Adrenal gland (tissue), 12 donors: ENCODE results near the gene ZNG1B. TPM values are rescaled to one million over a fixed set of nuclear protein-coding genes. Genes with fewer than 3 reads are reported as not detected.
"Not testable (repeated sequence)": the region's sequence is repeated elsewhere in the genome, so short reads cannot be mapped to it uniquely, and the experiment has no call there.

Experiments used
- DNase-seq, 7 donors: peaks; one replicate each; pipeline ENCODE4 v3.0.0-alpha.2; 2019 to 2020
- H3K27ac ChIP-seq, 5 donors: fragments of 200-600 bp; sonication (generic) in 4 of 5; 1 replicate in 3 of 5; 2 replicates in 2 of 5; pipeline versions ENCODE4 v1.5.1 to v1.8.0; 2016 to 2020; ENCODE audit warnings: mild to moderate bottlenecking in 1 of 5
- H3K27me3 ChIP-seq: fragments of 200-600 bp; 2 replicates; pipeline ENCODE4 v1.8.0; 2021
- H3K36me3 ChIP-seq, 2 donors: fragments of 200-600 bp; replicated peaks in 1 of 2; 1 replicate in 1 of 2; 2 replicates in 1 of 2; pipeline versions ENCODE4 v1.5.1 to v1.8.0; 2018 to 2022
- H3K4me1 ChIP-seq, 2 donors: fragments of 200-600 bp; replicated peaks in 1 of 2; 1 replicate in 1 of 2; 2 replicates in 1 of 2; pipeline versions ENCODE4 v1.5.1 to v1.8.0; 2018 to 2021
- H3K4me3 ChIP-seq, 4 donors: fragments of 200-600 bp; sonication (generic) in 3 of 4; one replicate each; pipeline ENCODE4 v1.5.1; 2016 to 2018
- H3K9me3 ChIP-seq, 3 donors: fragments of 200-600 bp; sonication (generic) in 1 of 3; replicated peaks in 1 of 3; 1 replicate in 2 of 3; 2 replicates in 1 of 3; pipeline versions ENCODE4 v1.5.1 to v1.8.0; 2016 to 2021
- WGBS, 4 donors: extraction: QIAGEN DNeasy Blood & Tissue Kit in 2 of 4; methylation state at CpG; one replicate each; pipeline versions ENCODE4 v1.1.5 to v1.1.7; 2013 to 2017; 5-methylcytosine and 5-hydroxymethylcytosine counted together
- intact Hi-C, 2 donors: fragments of 100-400 bp; cut with DNase I; formaldehyde crosslinking; loops; one replicate each; pipeline versions ENCODE4 v1.14.1 to v1.15.0; 2022 to 2023
- polyA plus RNA-seq, 3 donors: library from polyadenylated mRNA; stranded (reverse); fragments of 200-250 nt in 2 of 3; fragments of 350-450 nt in 1 of 3; fragmentation: Illumina TruSeq in 1 of 3; extraction: RNeasy Lipid Tissue Mini Kit (QIAGEN cat#74804) in 1 of 3; gene quantifications; one replicate each; pipeline ENCODE4 v1.2.3, GENCODE V29; 2013 to 2014
- total RNA-seq, 9 donors: library from RNA; depleted of rRNA in 4 of 9; stranded (reverse); fragments of >200 nt in 4 of 9; fragments of 120-200 nt in 1 of 9; fragmentation: NEBNext Ultra II Directional in 1 of 9; extraction: Animal tissue kit (Norgen Biotek cat#: 25700) in 1 of 9; gene quantifications; one replicate each; pipeline versions ENCODE4 v1.1.0 to v1.2.4, GENCODE V29; 2013 to 2023
- donor health status: healthy with polysubstance abuse.
- donor health status: Bipolar disorder and iron deficiency.
- donor health status: DM: yes; HTN: yes; CAD: no.
- donor health status: DM: no; HTN: no; CAD: no.
- donor health status: DM: no; HTN: no; CAD: no.
- donor health status: DM: yes; HTN: yes; CAD: no.

The ZNG1B gene
- total and polyA plus RNA-seq, 12 donors, result 12.4 to 85.1 (median 39.4) TPM

DNA sequence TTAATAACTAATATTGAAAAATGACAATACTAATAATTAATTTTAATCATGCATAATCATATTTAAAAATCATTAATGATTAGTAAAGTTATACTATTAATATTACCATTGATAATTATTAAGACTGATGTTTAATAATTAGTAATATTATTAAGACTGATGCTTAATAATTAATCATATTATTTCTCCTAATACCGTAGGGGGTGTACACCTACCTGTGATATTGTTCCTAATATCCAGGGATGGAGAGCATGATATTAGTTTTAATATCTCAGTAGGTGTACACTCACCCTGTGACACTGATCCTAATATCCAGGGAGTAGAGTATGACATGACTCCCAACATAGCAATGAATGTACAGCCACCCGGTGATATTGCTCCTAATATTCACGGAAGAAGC lies 73.4 kb downstream of the ZNG1B start:
- H3K9me3 ChIP-seq, H3K27me3 ChIP-seq, DNase-seq, H3K36me3 ChIP-seq, H3K4me3 ChIP-seq, H3K27ac ChIP-seq, intact Hi-C loops, H3K4me1 ChIP-seq: not testable (repeated sequence)
- WGBS, 4 donors, result 47 to 96% (median 90%) methylated on average over 2 to 3 of the region's 3 CpGs; no CpG with 5 or more reads in 1 of the 4 donors

DNA sequence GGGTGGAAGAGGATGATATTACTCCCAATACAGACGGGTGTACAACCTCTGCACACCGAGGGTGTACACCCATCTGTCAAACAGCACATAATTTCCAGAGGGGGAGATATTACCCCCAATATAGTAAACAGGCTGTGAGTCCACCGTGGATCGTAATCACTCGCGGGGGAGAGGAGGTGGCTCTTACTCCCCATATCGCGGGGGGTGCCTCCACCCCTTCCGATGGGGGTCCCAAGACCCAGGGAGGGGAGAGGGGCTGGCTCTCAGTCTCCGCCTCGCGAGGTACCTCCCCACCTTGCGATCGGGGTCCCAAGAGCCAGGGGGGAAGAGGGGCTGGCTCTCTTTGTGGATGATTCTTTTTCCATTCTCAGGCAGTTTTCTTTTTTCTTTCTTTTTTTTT lies 74.4 kb downstream of the ZNG1B start:
- DNase-seq, intact Hi-C loops, H3K4me3 ChIP-seq, H3K27ac ChIP-seq, H3K9me3 ChIP-seq, H3K36me3 ChIP-seq, H3K27me3 ChIP-seq, H3K4me1 ChIP-seq: not testable (repeated sequence)
- WGBS, 4 donors, result 69 to 85% (median 73%) methylated on average over 8 to 14 of the region's 14 CpGs

DNA sequence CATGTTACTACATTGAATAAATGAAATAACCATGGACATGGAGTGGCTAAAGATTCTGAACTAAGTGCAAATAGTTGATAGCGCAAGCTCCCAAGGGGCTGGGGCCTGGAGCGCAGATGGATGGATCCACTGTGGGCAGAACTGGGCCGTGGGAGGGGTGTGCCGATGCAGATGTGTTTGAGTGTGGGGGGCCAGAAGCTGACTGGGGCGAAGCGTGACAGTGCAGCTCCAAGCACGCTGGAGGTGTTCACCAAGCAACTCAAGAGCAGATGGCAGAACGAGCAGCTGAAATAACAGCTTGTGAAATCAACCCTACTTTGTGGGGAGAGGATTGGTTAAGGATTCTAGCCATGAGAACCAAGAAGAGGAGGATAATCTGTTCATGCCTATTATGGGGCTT lies 78.0 kb downstream of the ZNG1B start:
- H3K36me3 ChIP-seq, H3K27ac ChIP-seq, DNase-seq, H3K27me3 ChIP-seq, intact Hi-C loops, H3K4me3 ChIP-seq, H3K9me3 ChIP-seq, H3K4me1 ChIP-seq: not testable (repeated sequence)
- 80 to 87% (median 85%) methylated on average over 3 to 8 of the region's 8 CpGs for WGBS, 4 donors

DNA sequence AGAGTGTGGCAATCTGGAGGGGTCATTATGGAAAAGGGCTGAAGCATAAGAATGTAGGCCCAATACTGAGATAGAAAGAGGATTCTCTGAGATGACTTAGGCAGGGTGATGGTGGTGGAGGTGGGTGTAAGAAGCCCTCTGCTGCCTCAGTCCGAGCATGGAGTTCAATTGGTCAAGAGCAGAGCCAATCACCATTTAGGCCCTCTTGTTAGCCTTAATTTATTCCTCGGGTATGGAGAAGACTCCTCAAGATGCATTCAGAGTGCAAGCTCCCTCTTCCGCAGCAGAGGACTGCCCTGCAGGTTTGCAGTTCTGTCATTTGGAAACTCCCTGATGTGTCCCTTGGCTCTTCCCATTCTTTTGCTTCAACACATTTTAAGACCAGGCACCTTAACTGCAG lies 78.5 kb downstream of the ZNG1B start:
- H3K27me3 ChIP-seq, DNase-seq, H3K4me3 ChIP-seq, H3K36me3 ChIP-seq, intact Hi-C loops, H3K27ac ChIP-seq, H3K9me3 ChIP-seq, H3K4me1 ChIP-seq: not testable (repeated sequence)
- 76 to 85% (median 81%) methylated on average over 3 of the region's 3 CpGs for WGBS, 4 donors

DNA sequence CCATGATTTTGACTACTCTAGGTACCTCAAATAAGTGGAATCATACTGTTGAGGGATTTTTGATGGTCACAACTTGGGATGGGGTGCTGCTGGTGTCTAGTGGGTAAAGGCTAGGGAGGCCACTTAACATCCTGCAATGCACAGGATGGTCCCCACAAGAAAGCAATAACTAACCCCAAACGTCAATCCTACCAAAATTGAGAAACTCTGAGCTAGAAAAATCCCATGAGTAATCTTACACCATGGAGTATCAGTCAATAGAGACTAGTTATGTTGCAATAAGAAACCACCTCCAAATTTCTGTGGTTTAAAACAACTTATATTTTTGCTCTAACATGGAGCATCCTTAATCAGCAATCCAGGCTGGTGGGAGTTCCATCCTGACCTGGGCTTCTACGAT lies 79.5 kb downstream of the ZNG1B start:
- DNase-seq, result not testable (repeated sequence)

DNA sequence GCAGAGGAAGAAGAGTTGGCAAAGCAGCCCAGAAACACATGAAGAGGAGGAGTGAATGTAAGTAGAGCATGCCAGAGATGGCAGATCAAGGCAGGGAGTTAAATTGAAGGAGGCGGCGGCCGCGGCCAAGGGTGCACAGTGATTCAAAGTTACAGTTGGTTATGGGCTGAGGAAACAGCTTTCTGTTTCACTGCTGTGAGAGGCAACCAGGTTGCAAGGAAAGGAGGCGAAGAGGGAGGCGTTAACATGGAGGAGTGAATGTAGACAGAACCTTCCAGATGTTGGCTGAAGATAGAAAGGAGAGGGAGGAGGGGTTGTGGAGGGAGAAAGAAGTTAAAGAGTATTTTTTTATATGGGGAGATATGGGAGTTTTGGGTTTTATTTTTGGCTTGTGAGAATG lies 83.3 kb downstream of the ZNG1B start:
- H3K9me3 ChIP-seq, H3K36me3 ChIP-seq, H3K4me3 ChIP-seq, H3K27ac ChIP-seq, H3K27me3 ChIP-seq, H3K4me1 ChIP-seq, intact Hi-C loops, DNase-seq: not testable (repeated sequence)
- 83 to 97% (median 87%) methylated on average over 6 of the region's 6 CpGs for WGBS, 4 donors

More for the DNA sequence above, 79.5 kb downstream of the ZNG1B start:
- intact Hi-C loops, H3K27ac ChIP-seq, H3K36me3 ChIP-seq, H3K27me3 ChIP-seq, H3K4me1 ChIP-seq, H3K9me3 ChIP-seq, H3K4me3 ChIP-seq: not testable (repeated sequence)
- WGBS, 4 donors, result 33 to 63% methylated on average over 1 of the region's 2 CpGs; no CpG with 5 or more reads in 2 of the 4 donors

DNA sequence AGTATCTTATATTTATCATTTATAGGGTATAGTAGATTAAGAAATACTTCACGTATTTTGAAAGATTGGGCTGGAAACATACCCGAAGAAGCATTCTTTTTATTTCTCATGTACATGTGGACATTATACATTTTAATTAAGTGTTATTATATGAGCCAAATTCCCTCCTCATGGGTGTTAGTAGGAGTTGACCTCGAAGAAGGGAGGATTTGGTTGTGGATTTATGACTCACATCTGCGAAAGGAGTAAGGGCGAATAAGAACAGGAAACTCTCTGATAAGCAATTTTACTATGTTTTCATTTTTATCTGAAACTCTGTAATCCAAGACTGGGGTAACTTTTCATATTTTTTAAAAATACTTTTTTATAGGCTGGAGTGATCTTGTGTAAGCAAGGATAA lies 84.0 kb downstream of the ZNG1B start:
- H3K4me1 ChIP-seq, H3K27me3 ChIP-seq, H3K27ac ChIP-seq, DNase-seq, H3K4me3 ChIP-seq, H3K36me3 ChIP-seq, intact Hi-C loops, H3K9me3 ChIP-seq: not testable (repeated sequence)
- WGBS, 4 donors, result 6 to 42% (median 39%) methylated on average over 3 to 5 of the region's 5 CpGs; no CpG with 5 or more reads in 1 of the 4 donors

DNA sequence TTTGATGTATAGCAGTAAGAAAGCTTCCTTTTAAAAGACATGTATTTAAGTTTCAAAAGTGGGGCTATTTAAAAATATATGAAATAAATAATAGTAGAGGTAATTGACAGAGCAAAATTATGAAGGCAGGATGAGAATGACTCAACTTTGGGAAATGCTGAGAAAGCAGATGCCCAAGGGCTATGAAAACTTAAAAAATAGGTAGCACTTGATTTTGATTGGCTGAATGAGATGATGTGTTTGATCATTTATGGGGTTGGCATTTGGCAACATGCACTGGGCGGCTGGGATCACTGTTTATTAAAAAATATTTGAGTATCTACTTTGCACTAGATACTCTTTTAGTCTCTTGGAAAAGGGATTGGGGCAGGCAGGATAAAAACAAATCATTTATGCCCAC lies 87.5 kb downstream of the ZNG1B start:
- DNase-seq, H3K4me3 ChIP-seq, H3K36me3 ChIP-seq, H3K4me1 ChIP-seq, H3K27ac ChIP-seq, intact Hi-C loops, H3K9me3 ChIP-seq, H3K27me3 ChIP-seq: not testable (repeated sequence)
- WGBS, 4 donors, result 38 to 62% (median 54%) methylated on average over 1 of the region's 1 CpG
